ENCODE results near the gene SLC35F2.

Gene SLC35F2

GRCh38 chr11:107785401-107785800 lies 73.2 kb downstream of the SLC35F2 start:
- DNase-seq (ENCODE audit: low read depth): no peak
- H3K4me3 ChIP-seq (ENCODE audit: low read depth, low read length): no peak overlapping the region
- no peak for TF ChIP-seq CTCF (IDR thresholded peaks at IDR 0.05; ENCODE audit: low read depth, low read length, missing control alignments)

DNA sequence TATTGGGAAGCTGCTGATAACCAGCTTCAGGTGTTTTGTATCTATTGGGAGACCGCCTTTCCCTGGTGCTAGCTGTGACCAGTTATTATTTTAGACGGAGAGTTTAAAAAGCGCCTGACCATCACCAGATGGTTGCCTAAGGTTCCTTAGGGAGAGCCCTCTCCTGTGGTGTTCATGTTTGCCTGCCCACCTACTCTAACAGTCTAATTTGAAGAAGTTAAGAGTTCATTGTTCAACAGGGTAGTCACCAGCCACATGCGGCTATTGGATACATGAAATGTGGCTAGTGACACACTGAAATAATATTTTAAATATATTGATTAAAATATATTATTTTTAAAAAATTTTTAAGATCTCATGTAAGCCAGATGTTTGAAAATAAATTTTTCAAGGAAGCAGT lies 75.5 kb downstream of the SLC35F2 start:
- TF ChIP-seq CTCF (IDR thresholded peaks at IDR 0.05; ENCODE audit: low read depth, low read length, missing control alignments): no peak
- no peak for DNase-seq (ENCODE audit: low read depth)
- H3K4me3 ChIP-seq (ENCODE audit: low read depth, low read length): no peak overlapping the region

DNA sequence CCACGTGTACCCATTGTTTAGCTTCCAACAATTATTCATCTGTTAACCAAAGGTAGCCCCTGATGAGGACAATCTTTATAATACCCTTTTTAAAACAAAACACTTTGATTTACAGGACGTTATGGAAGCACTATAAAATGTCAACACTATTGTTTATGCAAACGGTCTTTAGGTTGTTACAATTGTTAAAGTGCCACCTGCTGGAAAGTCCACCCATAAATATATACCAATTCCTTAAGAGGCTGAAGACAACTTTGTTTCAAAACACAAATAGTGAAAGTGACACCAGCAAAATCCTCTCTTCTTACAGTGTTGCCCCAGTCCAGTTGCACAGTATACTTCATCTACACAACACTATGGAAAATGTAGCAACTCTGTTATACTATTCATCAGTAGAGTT lies 77.8 kb downstream of the SLC35F2 start:
- H3K4me3 ChIP-seq (ENCODE audit: low read depth, low read length): no peak overlapping the region
- no peak for TF ChIP-seq CTCF (IDR thresholded peaks at IDR 0.05; ENCODE audit: low read depth, low read length, missing control alignments)
- DNase-seq (ENCODE audit: low read depth): no peak

- no peak for TF ChIP-seq CTCF (IDR thresholded peaks at IDR 0.05; ENCODE audit: low read depth, low read length, missing control alignments)
- DNase-seq (ENCODE audit: low read depth): no peak
- no peak overlapping the region for H3K4me3 ChIP-seq (ENCODE audit: low read depth, low read length)
Measured at GRCh38 chr11:107780136-107780535, 78.5 kb downstream of the SLC35F2 start.

- no peak for TF ChIP-seq CTCF (IDR thresholded peaks at IDR 0.05; ENCODE audit: low read depth, low read length, missing control alignments)
- DNase-seq (ENCODE audit: low read depth): no peak
Measured at GRCh38 chr11:107778839-107779517, 79.6 kb downstream of the SLC35F2 start.

DNA sequence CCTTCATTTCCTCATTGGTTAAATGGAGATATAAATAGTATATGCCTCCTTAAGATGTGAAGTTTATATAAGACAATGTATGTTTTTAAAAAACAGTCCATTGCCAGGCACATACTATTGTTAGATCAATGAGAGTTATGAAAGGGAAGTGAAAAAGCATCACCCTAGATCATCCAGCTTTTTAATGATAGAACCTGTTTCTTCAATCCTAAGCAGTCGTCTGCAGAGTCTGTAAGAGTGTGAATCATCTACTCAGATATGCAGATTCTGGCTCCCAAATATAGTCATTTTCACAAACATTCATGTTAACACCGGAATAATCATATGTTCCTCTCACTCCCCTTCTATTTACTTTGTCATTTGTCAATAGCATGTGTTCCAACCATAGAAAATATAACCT lies 81.5 kb downstream of the SLC35F2 start:
- TF ChIP-seq CTCF (IDR thresholded peaks at IDR 0.05; ENCODE audit: low read depth, low read length, missing control alignments): no peak
- H3K4me3 ChIP-seq (ENCODE audit: low read depth, low read length): no peak overlapping the region
- no peak for DNase-seq (ENCODE audit: low read depth)

More at GRCh38 chr11:107778839-107779517, 79.6 kb downstream of the SLC35F2 start:
- H3K4me3 ChIP-seq (ENCODE audit: low read depth, low read length): no peak overlapping the region

GRCh38 chr11:107776062-107776461 lies 82.5 kb downstream of the SLC35F2 start:
- TF ChIP-seq CTCF (IDR thresholded peaks at IDR 0.05; ENCODE audit: low read depth, low read length, missing control alignments): no peak
- no peak for DNase-seq (ENCODE audit: low read depth)
- no peak overlapping the region for H3K4me3 ChIP-seq (ENCODE audit: low read depth, low read length)
